ENCODE results near the gene LIAS. TPM values are rescaled to one million over a fixed set of nuclear protein-coding genes. Genes with fewer than 3 reads are reported as not detected.

The LIAS gene
- total RNA-seq, 2 experiments from 2014 or later = 13.0 to 14.0 TPM

Other genes starting within 250 kb of the LIAS start
- 10 to 100 TPM; 72.2 to 72.6 TPM for gene RFC1, start 92.7 kb upstream of the LIAS start, total RNA-seq
- gene KLB, start 52.1 kb upstream of the LIAS start, total RNA-seq = not detected
- 100 to 1,000 TPM; 891 to 916 TPM for gene RPL9, start 134 bp upstream of the LIAS start, total RNA-seq
- 10 to 100 TPM; 16.9 to 18.8 TPM for gene UGDH, start 68.4 kb downstream of the LIAS start, total RNA-seq
- 1 to 10 TPM; 7.2 to 7.6 TPM for gene SMIM14, start 179.8 kb downstream of the LIAS start, total RNA-seq
- gene UBE2K, start 239.1 kb downstream of the LIAS start, total RNA-seq = 10 to 100 TPM; 82.3 to 86.5 TPM